Raji (cell line): ENCODE measurements around the gene SFXN1.

Experiments used
- POLR2A ChIP-seq: IDR thresholded peaks from 2 replicates; pipeline ENCODE4 v1.6.1; 2011; ENCODE audit warnings: low read depth, low read length, control low read depth; ENCODE audit not compliant: insufficient read depth

The SFXN1 gene

GRCh38 chr5:175478384-175479124 lies at the start of gene SFXN1:
Gene SFXN1, plus strand, starts transcription at chr5:175478560. Its CDS starts 13,544 bp downstream, at chr5:175492104.
- TF ChIP-seq POLR2A = peak; percentile 80

GRCh38 chr5:175434800-175435199 lies 43.6 kb upstream of the SFXN1 start:
- no peak for TF ChIP-seq POLR2A

- no peak for TF ChIP-seq POLR2A
Measured at GRCh38 chr5:175436359-175436758, 42.0 kb upstream of the SFXN1 start.

- no peak for TF ChIP-seq POLR2A
Measured at GRCh38 chr5:175438234-175438857, 40.0 kb upstream of the SFXN1 start.

- no peak for TF ChIP-seq POLR2A
Measured at GRCh38 chr5:175443514-175444059, 34.8 kb upstream of the SFXN1 start.

- no peak for TF ChIP-seq POLR2A
Measured at GRCh38 chr5:175444060-175444904, 34.1 kb upstream of the SFXN1 start, which contains the start of gene DRD1. Gene DRD1, minus strand, starts transcription at chr5:175444182. Its CDS starts 1,083 bp downstream, at chr5:175443099.

- TF ChIP-seq POLR2A = no peak
Measured at GRCh38 chr5:175444905-175445456, 33.4 kb upstream of the SFXN1 start.

GRCh38 chr5:175447571-175447970 lies 30.8 kb upstream of the SFXN1 start:
- no peak for TF ChIP-seq POLR2A

- no peak for TF ChIP-seq POLR2A
Measured at GRCh38 chr5:175448276-175448675, 30.1 kb upstream of the SFXN1 start.

GRCh38 chr5:175452166-175452565 lies 26.2 kb upstream of the SFXN1 start:
- TF ChIP-seq POLR2A = no peak

- TF ChIP-seq POLR2A = no peak
Measured at GRCh38 chr5:175456105-175456742, 22.1 kb upstream of the SFXN1 start.

- no peak for TF ChIP-seq POLR2A
Measured at GRCh38 chr5:175457466-175457865, 20.9 kb upstream of the SFXN1 start.

- TF ChIP-seq POLR2A = no peak
Measured at GRCh38 chr5:175460126-175460525, 18.2 kb upstream of the SFXN1 start.

GRCh38 chr5:175460552-175460951 lies 17.8 kb upstream of the SFXN1 start:
- TF ChIP-seq POLR2A = no peak
